GM10248 (cell line): ENCODE data around the gene MFAP5.
"Not testable (repeated sequence)": the region's sequence is repeated elsewhere in the genome, so short reads cannot be mapped to it uniquely, and the experiment has no call there.

ENCODE experiments used
- CTCF ChIA-PET: fragments of 300-600 bp; sonication (Branson Sonifier 250); formaldehyde crosslinking; extraction: SDS; loops from one replicate; lab custom pipeline; 2021; ENCODE audit warnings: antibody characterized with exemption; lab: Yijun Ruan, JAX
- POLR2A ChIA-PET: fragments of 350-650 bp; sonication (Branson Sonifier 250); formaldehyde crosslinking; extraction: SDS; loops from one replicate; lab custom pipeline; 2020; ENCODE audit warnings: antibody characterized with exemption; lab: Yijun Ruan, JAX
- DNase-seq: peaks from one replicate; pipeline ENCODE4 v3.0.0; 2012; ENCODE audit errors: extremely low spot score
- CTCF ChIP-seq: IDR thresholded peaks from 2 replicates; pipeline ENCODE4 v1.5.1; 2012; ENCODE audit warnings: mild to moderate bottlenecking, low read depth; ENCODE audit errors: extremely low read depth, missing control alignments, control extremely low read depth

The MFAP5 gene

GRCh38 chr12:8628731-8629130, 33.9 kb downstream of the MFAP5 start:
- ChIA-PET POLR2A (interaction anchor here (1.2 to 1.9 kb wide), 4 partner anchors 10 to 19 kb away, joined by 3 to 11 read pairs (median 4); no protein-coding TSS in a partner anchor), CTCF (interaction anchor here (0.6 to 4.1 kb wide), 17 partner anchors 9 to 421 kb away, joined by 3 to 26 read pairs (median 4); partner anchors contain the start of gene AICDA)
- no peak for DNase-seq
- TF ChIP-seq CTCF, result no peak

GRCh38 chr12:8624750-8625149, 37.9 kb downstream of the MFAP5 start:
- POLR2A ChIA-PET, DNase-seq: not testable (repeated sequence)
- CTCF ChIA-PET, result interaction anchor here (2.5 kb wide), 1 partner anchor 12 kb away, joined by 12 read pairs; the partner anchor contains the start of gene AICDA

GRCh38 chr12:8622646-8623045, 40.0 kb downstream of the MFAP5 start:
- ChIA-PET POLR2A (no interaction called here), CTCF (interaction anchor here (1.0 to 2.5 kb wide), 4 partner anchors 10 to 79 kb away, joined by 3 to 12 read pairs (median 6); partner anchors contain the start of gene AICDA)
- no peak for DNase-seq
- TF ChIP-seq CTCF, result no peak

GRCh38 chr12:8615206-8615605, 47.4 kb downstream of the MFAP5 start:
- ChIA-PET POLR2A (no interaction called here), CTCF (no interaction called here)
- TF ChIP-seq CTCF, result no peak
- DNase-seq, result no peak

- DNase-seq, POLR2A ChIA-PET: not testable (repeated sequence)
- CTCF ChIA-PET, result interaction anchor here (1.0 to 8.3 kb wide), 8 partner anchors 10 to 294 kb away, joined by 3 to 106 read pairs (median 16); no protein-coding TSS in a partner anchor
Measured at GRCh38 chr12:8613881-8614280, 48.7 kb downstream of the MFAP5 start.

- no peak for DNase-seq
- ChIA-PET CTCF (interaction anchor here (0.9 to 8.3 kb wide), 10 partner anchors 11 to 69 kb away, joined by 3 to 106 read pairs (median 11); no protein-coding TSS in a partner anchor), POLR2A (interaction anchor here (0.8 to 1.2 kb wide), 2 partner anchors 32 to 36 kb away, joined by 3 read pairs; no protein-coding TSS in a partner anchor)
- no peak for TF ChIP-seq CTCF
Measured at GRCh38 chr12:8612629-8613028, 50.0 kb downstream of the MFAP5 start, which contains the start of gene AICDA. Gene AICDA (minus strand): TSS chr12:8612859. CDS start chr12:8612767, 92 bp downstream.

- ChIA-PET POLR2A (interaction anchor here (0.5 to 1.3 kb wide), 4 partner anchors 18 to 59 kb away, joined by 3 to 4 read pairs (median 3); no protein-coding TSS in a partner anchor), CTCF (interaction anchor here (0.8 to 8.3 kb wide), 20 partner anchors 14 to 305 kb away, joined by 3 to 106 read pairs (median 4); partner anchors contain the start of gene PHC1)
- peak; percentile 84 for TF ChIP-seq CTCF
- DNase-seq, result no peak
Measured at GRCh38 chr12:8609061-8609570, 53.5 kb downstream of the MFAP5 start.
